ENCODE measurements around the gene SLC2A3. TPM values are rescaled to one million over a fixed set of nuclear protein-coding genes. Genes with fewer than 3 reads are reported as not detected.
A peak's percentile ranks its signal among the peaks of the same experiment; 100 is the strongest.
"Not testable (repeated sequence)": the region's sequence is repeated elsewhere in the genome, so short reads cannot be mapped to it uniquely, and the experiment has no call there.

The SLC2A3 gene
- total RNA-seq: 888 TPM

DNA sequence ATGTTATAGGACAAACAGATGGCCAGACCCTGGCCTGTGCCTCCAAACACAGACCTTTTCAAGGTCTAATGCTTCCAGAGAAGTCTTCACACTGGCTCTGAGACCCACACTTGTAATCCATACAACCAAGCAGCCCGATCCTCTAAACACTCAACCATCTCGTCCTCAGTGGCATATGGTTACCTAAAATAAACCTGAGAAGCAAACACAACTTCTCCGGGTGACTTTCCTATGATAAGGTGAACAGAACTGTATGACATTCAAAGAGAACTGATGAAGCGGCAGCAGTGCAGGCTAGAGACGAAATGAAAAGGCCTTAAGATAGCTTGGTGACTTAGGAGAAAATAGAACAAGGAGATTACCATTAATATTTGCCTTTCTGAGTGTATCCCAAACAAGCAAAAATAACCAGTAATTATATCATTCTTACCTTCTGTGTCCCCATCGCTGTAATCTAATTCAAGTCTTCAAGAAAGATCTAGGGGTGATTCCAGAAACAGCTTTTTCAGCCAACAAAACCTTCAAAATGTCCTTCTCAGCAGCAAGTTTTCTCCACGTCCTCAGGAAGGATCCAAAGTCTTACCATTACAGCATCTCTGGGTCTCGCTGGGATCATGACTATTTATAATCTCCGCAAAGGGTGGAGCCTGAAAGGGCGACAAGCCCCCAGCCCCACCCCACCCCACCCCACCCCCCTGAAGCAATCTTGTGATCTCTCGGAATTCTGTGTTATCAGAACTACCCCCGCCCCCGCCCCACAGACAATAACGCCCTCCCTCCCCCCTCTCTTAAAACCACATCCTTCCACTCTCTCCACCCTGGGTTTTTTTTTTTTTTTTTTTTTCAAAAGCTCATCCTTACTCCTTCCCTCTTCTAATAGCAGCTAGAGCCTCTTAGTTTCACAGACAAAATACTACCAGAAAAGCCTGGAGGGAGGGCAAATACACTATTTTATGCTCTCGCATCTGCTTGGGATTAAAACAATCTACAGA lies at the start of gene SLC2A3:
Gene SLC2A3, minus strand, starts transcription at position 598 of the 992 bp plus-strand sequence. Its CDS starts 153 bp downstream, at position 445.
- no peaks in the 10 kb centered on the region for H3K9me3 ChIP-seq (ENCODE audit: low read depth, low read length)
- H3K27me3 ChIP-seq (ENCODE audit: insufficient read depth, low read length): no peaks in the 10 kb centered on the region
- peak within 1 kb of the TSS; percentile 70 for H3K4me3 ChIP-seq (ENCODE audit: low read length)
- peaks cover 50% of the 10 kb centered on the region for H3K4me1 ChIP-seq (ENCODE audit: insufficient read depth, low read length)

DNA sequence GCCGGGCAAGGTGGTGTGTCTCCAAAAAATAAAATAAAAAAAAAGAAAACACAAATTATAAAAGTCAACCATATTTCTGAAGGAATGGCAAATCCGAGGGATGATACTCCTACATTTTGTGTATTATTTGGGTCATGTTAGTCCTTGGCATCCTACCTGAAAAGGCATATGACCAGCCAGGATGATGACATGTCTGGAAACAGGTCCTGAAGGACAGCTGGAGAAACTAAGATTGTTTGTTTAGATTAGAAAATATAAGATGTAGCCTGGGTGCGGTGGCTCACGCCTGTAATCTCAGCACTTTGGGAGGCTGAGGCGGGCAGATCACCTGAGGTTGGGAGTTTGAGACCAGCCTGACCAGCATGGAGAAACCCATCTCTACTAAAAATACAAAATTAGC lies 48.9 kb upstream of the SLC2A3 start:
- Histone ChIP-seq H3K4me1 (ENCODE audit: insufficient read depth, low read length) (peaks cover 32% of the 10 kb centered on the region), H3K4me3 (ENCODE audit: low read length) (no peak overlapping the region), H3K9me3 (ENCODE audit: low read depth, low read length) (no peaks in the 10 kb centered on the region), H3K27me3 (ENCODE audit: insufficient read depth, low read length) (no peaks in the 10 kb centered on the region)

DNA sequence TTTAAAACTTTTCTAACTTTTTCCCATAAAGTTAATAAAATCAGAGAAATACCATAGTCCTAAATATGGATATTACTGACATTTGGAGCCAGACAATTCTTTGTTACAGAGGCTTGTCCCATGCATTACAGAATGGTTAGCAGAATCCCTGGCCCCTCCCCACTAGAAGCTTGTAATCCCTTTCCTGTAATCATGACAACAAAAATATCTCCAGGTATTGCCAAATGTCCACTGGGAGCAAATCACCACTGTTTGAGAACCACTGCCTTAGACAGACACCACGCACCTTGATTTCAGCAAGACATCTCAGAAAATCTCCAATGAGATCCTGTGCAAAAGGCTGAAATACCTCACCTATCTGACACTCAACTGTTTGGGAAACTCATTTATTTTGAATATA lies 47.5 kb upstream of the SLC2A3 start:
- H3K9me3 ChIP-seq (ENCODE audit: low read depth, low read length); H3K4me3 ChIP-seq (ENCODE audit: low read length); H3K27me3 ChIP-seq (ENCODE audit: insufficient read depth, low read length): not testable (repeated sequence)
- peaks cover 24% of the 10 kb centered on the region for H3K4me1 ChIP-seq (ENCODE audit: insufficient read depth, low read length)

GRCh38 chr12:7983019-7983418 lies 47.0 kb upstream of the SLC2A3 start:
- H3K27me3 ChIP-seq (ENCODE audit: insufficient read depth, low read length); H3K4me3 ChIP-seq (ENCODE audit: low read length); H3K9me3 ChIP-seq (ENCODE audit: low read depth, low read length): not testable (repeated sequence)
- peaks cover 24% of the 10 kb centered on the region for H3K4me1 ChIP-seq (ENCODE audit: insufficient read depth, low read length)

- H3K4me3 ChIP-seq (ENCODE audit: low read length); H3K27me3 ChIP-seq (ENCODE audit: insufficient read depth, low read length); H3K9me3 ChIP-seq (ENCODE audit: low read depth, low read length): not testable (repeated sequence)
- H3K4me1 ChIP-seq (ENCODE audit: insufficient read depth, low read length): peaks cover 27% of the 10 kb centered on the region
Observed at GRCh38 chr12:7982332-7982735, 46.3 kb upstream of the SLC2A3 start.

GRCh38 chr12:7981446-7981845 lies 45.5 kb upstream of the SLC2A3 start:
- peaks cover 27% of the 10 kb centered on the region for H3K4me1 ChIP-seq (ENCODE audit: insufficient read depth, low read length)
- H3K9me3 ChIP-seq (ENCODE audit: low read depth, low read length): no peaks in the 10 kb centered on the region
- H3K27me3 ChIP-seq (ENCODE audit: insufficient read depth, low read length): no peaks in the 10 kb centered on the region

DNA sequence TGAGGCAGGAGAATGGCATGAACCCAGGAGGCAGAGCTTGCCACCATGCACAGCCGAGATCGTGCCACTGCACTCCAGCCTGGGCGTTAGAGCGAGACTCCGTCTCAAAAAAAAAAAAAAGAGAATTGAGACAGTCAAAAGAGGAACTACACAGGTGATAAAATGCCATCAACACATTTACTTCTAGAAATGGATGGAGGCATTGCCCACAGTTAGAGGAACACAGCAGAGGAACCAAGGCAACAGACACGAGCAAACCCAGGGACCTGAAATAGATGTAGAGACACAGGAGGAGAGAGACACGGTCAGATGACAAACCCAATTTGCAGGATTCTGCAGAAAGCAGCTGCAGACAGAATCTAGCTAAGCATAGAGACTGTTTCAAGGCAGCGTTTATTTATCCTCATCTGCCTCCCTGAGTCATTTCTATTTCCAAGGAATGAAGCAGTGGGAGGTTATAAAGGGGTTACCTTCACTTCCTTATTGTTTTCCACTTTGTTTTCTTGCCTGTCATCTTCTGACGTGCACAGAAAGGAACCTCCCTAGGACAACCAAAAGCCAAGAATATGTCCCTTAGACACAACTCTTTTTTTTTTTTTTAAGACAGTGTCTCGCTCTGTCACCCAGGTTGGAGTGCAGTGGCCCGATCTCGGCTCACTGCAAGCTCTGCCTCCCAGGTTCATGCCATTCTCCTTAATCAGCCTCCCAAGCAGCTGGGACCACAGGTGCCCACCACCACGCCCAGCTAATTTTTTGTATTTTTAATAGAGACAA lies 41.6 kb upstream of the SLC2A3 start:
- H3K9me3 ChIP-seq (ENCODE audit: low read depth, low read length); H3K27me3 ChIP-seq (ENCODE audit: insufficient read depth, low read length); H3K4me3 ChIP-seq (ENCODE audit: low read length): not testable (repeated sequence)
- H3K4me1 ChIP-seq (ENCODE audit: insufficient read depth, low read length): peaks cover 29% of the 10 kb centered on the region

More at GRCh38 chr12:7981446-7981845, 45.5 kb upstream of the SLC2A3 start:
- no peak overlapping the region for H3K4me3 ChIP-seq (ENCODE audit: low read length)

DNA sequence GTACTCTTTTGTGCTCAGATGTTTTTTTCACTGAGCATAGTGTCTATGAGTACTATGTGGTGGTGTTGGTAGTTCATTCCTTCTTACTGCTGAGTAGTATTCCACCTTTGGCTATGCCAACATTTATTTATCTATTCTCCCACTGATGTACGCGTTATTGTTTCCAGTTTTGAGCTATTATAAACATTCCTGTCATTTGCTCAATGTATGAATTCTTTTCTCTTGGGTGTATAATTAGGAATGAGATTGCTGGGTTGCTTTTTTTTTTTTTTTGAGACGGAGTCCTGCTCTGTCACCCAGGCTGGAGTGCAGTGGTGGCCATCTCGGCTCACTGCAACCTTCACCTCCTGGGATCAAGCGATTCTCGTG lies 37.5 kb upstream of the SLC2A3 start:
- Histone ChIP-seq H3K4me1 (ENCODE audit: insufficient read depth, low read length) (peaks cover 50% of the 10 kb centered on the region), H3K4me3 (ENCODE audit: low read length) (no peak overlapping the region), H3K27me3 (ENCODE audit: insufficient read depth, low read length) (no peaks in the 10 kb centered on the region), H3K9me3 (ENCODE audit: low read depth, low read length) (no peaks in the 10 kb centered on the region)

GRCh38 chr12:7972734-7973456 lies 36.9 kb upstream of the SLC2A3 start:
- Histone ChIP-seq H3K4me3 (ENCODE audit: low read length) (no peak overlapping the region), H3K4me1 (ENCODE audit: insufficient read depth, low read length) (peaks cover 44% of the 10 kb centered on the region), H3K27me3 (ENCODE audit: insufficient read depth, low read length) (no peaks in the 10 kb centered on the region), H3K9me3 (ENCODE audit: low read depth, low read length) (no peaks in the 10 kb centered on the region)

GRCh38 chr12:7972269-7972668 lies 36.3 kb upstream of the SLC2A3 start:
- H3K4me3 ChIP-seq (ENCODE audit: low read length); H3K9me3 ChIP-seq (ENCODE audit: low read depth, low read length); H3K27me3 ChIP-seq (ENCODE audit: insufficient read depth, low read length): not testable (repeated sequence)
- H3K4me1 ChIP-seq (ENCODE audit: insufficient read depth, low read length): peaks cover 42% of the 10 kb centered on the region

- H3K4me3 ChIP-seq (ENCODE audit: low read length): peak overlapping the region; percentile 62
Observed at GRCh38 chr12:7971765-7972164, 35.8 kb upstream of the SLC2A3 start.

GRCh38 chr12:7970475-7971252 lies 34.7 kb upstream of the SLC2A3 start:
- H3K4me3 ChIP-seq (ENCODE audit: low read length): peak overlapping the region; percentile 62
- H3K4me1 ChIP-seq (ENCODE audit: insufficient read depth, low read length): peaks cover 39% of the 10 kb centered on the region
- no peaks in the 10 kb centered on the region for H3K27me3 ChIP-seq (ENCODE audit: insufficient read depth, low read length)
- no peaks in the 10 kb centered on the region for H3K9me3 ChIP-seq (ENCODE audit: low read depth, low read length)

More at GRCh38 chr12:7971765-7972164, 35.8 kb upstream of the SLC2A3 start:
- peaks cover 38% of the 10 kb centered on the region for H3K4me1 ChIP-seq (ENCODE audit: insufficient read depth, low read length)
- not testable (repeated sequence) for H3K27me3 ChIP-seq (ENCODE audit: insufficient read depth, low read length); H3K9me3 ChIP-seq (ENCODE audit: low read depth, low read length)

- no peaks in the 10 kb centered on the region for H3K9me3 ChIP-seq (ENCODE audit: low read depth, low read length)
- no peak overlapping the region for H3K4me3 ChIP-seq (ENCODE audit: low read length)
Observed at GRCh38 chr12:7966563-7966962, 30.6 kb upstream of the SLC2A3 start.

DNA sequence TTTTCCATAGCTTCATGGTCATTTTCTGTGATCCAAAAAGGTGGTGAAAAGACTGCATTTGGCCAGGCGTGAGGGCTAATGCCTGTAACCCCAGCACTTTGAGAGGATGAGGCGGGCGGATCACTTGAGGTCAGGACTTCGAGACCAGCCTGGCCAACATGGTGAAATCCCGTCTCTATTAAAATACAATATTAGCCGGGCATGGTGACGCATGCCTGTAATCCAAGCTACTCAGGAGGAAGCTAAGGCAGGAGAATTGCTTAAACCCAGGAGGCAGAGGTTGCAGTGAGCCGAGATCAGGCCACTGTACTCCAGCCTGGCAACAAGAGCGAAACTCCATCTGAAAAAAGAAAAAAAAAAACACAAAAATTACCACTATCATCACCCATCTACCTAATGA lies 28.7 kb upstream of the SLC2A3 start:
- H3K4me1 ChIP-seq (ENCODE audit: insufficient read depth, low read length): peaks cover 35% of the 10 kb centered on the region
- H3K4me3 ChIP-seq (ENCODE audit: low read length); H3K27me3 ChIP-seq (ENCODE audit: insufficient read depth, low read length); H3K9me3 ChIP-seq (ENCODE audit: low read depth, low read length): not testable (repeated sequence)

More at GRCh38 chr12:7966563-7966962, 30.6 kb upstream of the SLC2A3 start:
- Histone ChIP-seq H3K4me1 (ENCODE audit: insufficient read depth, low read length) (peaks cover 37% of the 10 kb centered on the region), H3K27me3 (ENCODE audit: insufficient read depth, low read length) (no peaks in the 10 kb centered on the region)

All from mononuclear cell (primary cell).